ENCODE measurements around the gene NDOR1.

Gene NDOR1

DNA sequence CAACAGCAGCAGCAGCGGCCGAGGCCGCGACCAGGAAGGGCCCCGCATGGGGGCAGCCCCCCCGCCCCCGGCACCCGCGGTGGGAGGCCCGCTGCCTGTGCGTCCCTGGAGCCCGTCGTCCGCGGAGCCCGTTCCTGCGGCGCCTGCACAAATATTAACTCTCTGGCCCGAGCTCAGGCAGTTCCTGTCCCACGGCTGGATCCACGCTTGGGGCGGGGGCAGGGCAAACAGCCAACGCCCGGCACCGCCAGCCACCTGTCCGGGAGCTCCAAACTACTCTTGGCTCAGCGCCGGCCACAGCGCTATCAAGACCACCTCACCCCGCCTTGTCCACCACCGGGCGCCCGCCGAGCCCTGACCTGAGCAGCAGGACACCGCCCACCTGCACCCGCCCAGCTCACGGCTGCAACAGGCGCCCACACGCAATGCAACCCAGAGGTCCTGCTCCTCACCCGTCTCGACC, 35.6 kb upstream of the NDOR1 start, which contains the start of gene LRRC26:
Gene LRRC26, minus strand, starts transcription at position 156 of the 463 bp plus-strand sequence. Its CDS starts 108 bp downstream, at position 48.
- peak within 1 kb of the TSS; percentile 26 to 79 (median 66); a peak in 19 of 22 replicates for H3K9ac ChIP-seq
- peak within 1 kb of the TSS in 6 of 11 experiments; percentile 0 to 57 (median 49); a peak in 9 of 22 replicates for H3K27ac ChIP-seq
- H3K36me3 ChIP-seq: no peaks in the 10 kb centered on the region
- H3K9me3 ChIP-seq (replicated peaks in 1 of 11): no peaks in the 10 kb centered on the region
- TF ChIP-seq Cebpa-rat (IDR thresholded peaks at IDR 0.05): no peak
- peak within 1 kb of the TSS; percentile 96 to 100 (median 100) for H3K4me2 ChIP-seq
- H3K4me3 ChIP-seq: peak within 1 kb of the TSS; percentile 55 to 75 (median 66)
- H3K4me1 ChIP-seq: peaks cover 33 to 97% (median 94%) of the 10 kb centered on the region in 10 experiments
- H3K27me3 ChIP-seq: peaks cover 0 to 92% (median 18%) of the 10 kb centered on the region in 11 experiments; a peak in 16 of 22 replicates
- peaks cover 0 to 86% (median 30%) of the 10 kb centered on the region in 11 experiments; a peak in 18 of 22 replicates for H4K20me1 ChIP-seq

GRCh38 chr9:137170486-137171148, 34.9 kb upstream of the NDOR1 start:
- H3K27me3 ChIP-seq: peaks cover 0 to 98% (median 14%) of the 10 kb centered on the region in 11 experiments; a peak in 16 of 22 replicates
- no peaks in the 10 kb centered on the region for H3K9me3 ChIP-seq (replicated peaks in 1 of 11)
- peaks cover 33 to 99% (median 97%) of the 10 kb centered on the region in 10 experiments for H3K4me1 ChIP-seq
- peak overlapping the region in 1 of 11 experiments; percentile 78; a peak in 2 of 22 replicates for H3K9ac ChIP-seq
- no peaks in the 10 kb centered on the region for H3K36me3 ChIP-seq
- TF ChIP-seq Cebpa-rat (IDR thresholded peaks at IDR 0.05): no peak
- peak overlapping the region in 10 of 11 experiments; percentile 96 to 100 (median 100); a peak in 18 of 22 replicates for H3K4me2 ChIP-seq
- H3K4me3 ChIP-seq: peak overlapping the region in 4 of 10 experiments; percentile 58 to 70 (median 67); a peak in 5 of 20 replicates
- H3K27ac ChIP-seq: no peak overlapping the region
- peaks cover 0 to 91% (median 33%) of the 10 kb centered on the region in 11 experiments; a peak in 18 of 22 replicates for H4K20me1 ChIP-seq

DNA sequence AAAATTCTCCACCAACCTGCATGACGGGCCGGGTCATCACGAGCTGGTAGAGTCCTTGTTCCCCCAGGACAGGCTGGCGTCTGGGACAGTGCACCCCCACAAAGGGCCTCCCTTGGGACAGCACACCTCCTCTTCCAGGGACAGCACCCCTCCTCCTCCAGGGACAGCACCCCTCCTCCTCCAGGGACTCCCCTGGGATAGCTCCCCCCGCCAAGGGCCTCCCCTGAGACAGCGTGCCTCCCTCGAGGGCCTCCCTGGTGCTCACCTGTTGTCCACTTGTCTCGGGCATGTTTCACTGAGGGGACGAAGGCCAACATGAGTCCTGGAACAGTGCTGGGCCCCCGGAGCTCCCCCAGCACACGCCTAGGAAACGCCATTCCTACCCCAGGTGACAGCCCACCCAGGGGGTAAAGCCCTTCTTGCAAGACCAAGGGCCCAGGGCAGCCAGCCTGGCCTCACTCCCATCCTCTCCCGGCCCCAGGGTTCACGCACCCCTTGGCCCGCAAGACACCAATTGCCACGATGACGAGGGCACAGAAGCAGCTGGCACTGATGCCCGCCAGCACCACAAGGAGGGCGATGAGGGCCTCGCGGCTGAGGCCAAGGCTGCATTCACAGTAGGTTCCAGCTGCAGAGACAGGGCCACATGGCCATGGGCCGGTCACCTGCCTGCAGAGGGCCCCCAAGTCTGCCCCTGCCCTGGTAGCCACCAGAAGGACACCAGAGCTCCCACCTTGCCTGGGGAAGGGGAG, 34.2 kb upstream of the NDOR1 start:
- Histone ChIP-seq H3K9ac (peak overlapping the region in 4 of 11 experiments; percentile 37 to 63 (median 62); a peak in 7 of 22 replicates), H4K20me1 (peaks cover 0 to 91% (median 33%) of the 10 kb centered on the region in 11 experiments; a peak in 19 of 22 replicates), H3K9me3 (replicated peaks in 1 of 11) (no peaks in the 10 kb centered on the region), H3K27me3 (peaks cover 0 to 91% (median 9%) of the 10 kb centered on the region in 11 experiments; a peak in 16 of 22 replicates), H3K36me3 (no peaks in the 10 kb centered on the region), H3K27ac (peak overlapping the region in 3 of 11 experiments; percentile 38 to 64 (median 55); a peak in 3 of 22 replicates), H3K4me2 (peak overlapping the region in 9 of 11 experiments; percentile 81 to 100 (median 100); a peak in 18 of 22 replicates), H3K4me1 (peaks cover 33 to 98% (median 96%) of the 10 kb centered on the region in 10 experiments), H3K4me3 (peak overlapping the region in 2 of 10 experiments; percentile 21 to 32; a peak in 1 of 20 replicates)
- TF ChIP-seq Cebpa-rat (IDR thresholded peaks at IDR 0.05): no peak

DNA sequence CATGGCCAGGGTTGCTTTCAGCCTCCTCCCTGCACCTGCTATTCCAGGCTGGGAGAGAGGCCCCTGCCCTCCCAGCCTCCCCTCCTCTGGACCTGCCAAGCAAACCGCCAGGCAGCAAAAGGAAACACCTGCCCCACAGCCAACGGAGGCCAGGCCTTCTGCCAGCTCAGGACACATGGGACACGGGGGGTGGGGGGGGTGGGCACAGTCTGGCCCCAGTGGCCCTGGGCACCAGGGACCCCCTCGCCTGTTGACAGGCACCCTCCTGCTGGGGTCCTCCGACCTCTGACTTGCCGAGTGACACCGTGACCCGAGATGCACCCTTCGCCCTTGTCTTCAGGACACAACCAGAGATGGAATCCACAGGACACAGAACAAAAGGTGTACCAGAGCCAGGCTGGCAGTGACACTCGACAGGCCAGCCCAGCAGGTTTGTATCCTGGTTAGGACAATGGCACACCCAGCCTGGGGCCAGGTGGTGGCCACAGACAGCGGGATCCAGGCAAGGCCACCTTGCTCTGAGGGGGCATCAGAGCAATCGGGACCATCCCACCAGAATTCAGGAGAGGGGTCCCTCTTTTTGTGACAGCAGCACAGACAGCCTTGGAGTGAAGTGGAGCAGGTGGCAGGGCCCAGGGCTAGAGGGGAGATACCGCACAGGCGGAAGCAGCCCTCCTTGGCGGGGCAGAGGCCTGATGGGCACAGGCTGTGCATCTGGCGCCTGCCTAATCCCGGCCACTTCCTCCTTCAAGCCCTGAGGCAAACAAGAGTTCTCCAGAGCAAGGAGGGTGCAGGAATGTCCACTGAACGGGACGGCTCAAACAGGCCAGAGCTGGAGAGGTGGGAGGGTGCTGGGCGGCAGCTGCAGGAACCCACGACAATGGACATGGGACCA, 32.4 kb upstream of the NDOR1 start:
- Histone ChIP-seq H3K36me3 (peaks cover 7 to 16% (median 13%) of the 10 kb centered on the region in 11 experiments; a peak in 19 of 22 replicates), H3K9ac (peak overlapping the region in 7 of 11 experiments; percentile 11 to 74 (median 58); a peak in 11 of 22 replicates), H3K4me2 (peak overlapping the region; percentile 60 to 100 (median 99)), H3K27me3 (peaks cover 0 to 72% (median 0%) of the 10 kb centered on the region in 11 experiments; a peak in 12 of 22 replicates), H3K4me3 (peak overlapping the region in 5 of 10 experiments; percentile 16 to 53 (median 21); a peak in 5 of 20 replicates), H3K4me1 (peaks cover 33 to 86% (median 82%) of the 10 kb centered on the region in 10 experiments), H3K27ac (peak overlapping the region in 7 of 11 experiments; percentile 11 to 68 (median 50); a peak in 11 of 22 replicates), H4K20me1 (peaks cover 0 to 79% (median 34%) of the 10 kb centered on the region in 11 experiments; a peak in 18 of 22 replicates), H3K9me3 (replicated peaks in 1 of 11) (no peaks in the 10 kb centered on the region)
- no peak for TF ChIP-seq Cebpa-rat (IDR thresholded peaks at IDR 0.05)

- TF ChIP-seq Cebpa-rat (IDR thresholded peaks at IDR 0.05): no peak
- H4K20me1 ChIP-seq: peaks cover 0 to 85% (median 37%) of the 10 kb centered on the region in 11 experiments; a peak in 18 of 22 replicates
- H3K36me3 ChIP-seq: peaks cover 8 to 25% (median 21%) of the 10 kb centered on the region in 11 experiments; a peak in 20 of 22 replicates
- peaks cover 0 to 64% (median 0%) of the 10 kb centered on the region in 11 experiments; a peak in 12 of 22 replicates for H3K27me3 ChIP-seq
- peak overlapping the region in 5 of 10 experiments; percentile 16 to 53 (median 21); a peak in 4 of 20 replicates for H3K4me3 ChIP-seq
- H3K4me1 ChIP-seq: peaks cover 39 to 84% (median 81%) of the 10 kb centered on the region in 10 experiments
- peak overlapping the region; percentile 60 to 100 (median 99) for H3K4me2 ChIP-seq
- peak overlapping the region in 7 of 11 experiments; percentile 11 to 68 (median 50); a peak in 12 of 22 replicates for H3K27ac ChIP-seq
- H3K9me3 ChIP-seq (replicated peaks in 1 of 11): no peaks in the 10 kb centered on the region
- peak overlapping the region in 8 of 11 experiments; percentile 13 to 74 (median 48); a peak in 13 of 22 replicates for H3K9ac ChIP-seq
Observed at GRCh38 chr9:137173796-137174664, 31.5 kb upstream of the NDOR1 start.

DNA sequence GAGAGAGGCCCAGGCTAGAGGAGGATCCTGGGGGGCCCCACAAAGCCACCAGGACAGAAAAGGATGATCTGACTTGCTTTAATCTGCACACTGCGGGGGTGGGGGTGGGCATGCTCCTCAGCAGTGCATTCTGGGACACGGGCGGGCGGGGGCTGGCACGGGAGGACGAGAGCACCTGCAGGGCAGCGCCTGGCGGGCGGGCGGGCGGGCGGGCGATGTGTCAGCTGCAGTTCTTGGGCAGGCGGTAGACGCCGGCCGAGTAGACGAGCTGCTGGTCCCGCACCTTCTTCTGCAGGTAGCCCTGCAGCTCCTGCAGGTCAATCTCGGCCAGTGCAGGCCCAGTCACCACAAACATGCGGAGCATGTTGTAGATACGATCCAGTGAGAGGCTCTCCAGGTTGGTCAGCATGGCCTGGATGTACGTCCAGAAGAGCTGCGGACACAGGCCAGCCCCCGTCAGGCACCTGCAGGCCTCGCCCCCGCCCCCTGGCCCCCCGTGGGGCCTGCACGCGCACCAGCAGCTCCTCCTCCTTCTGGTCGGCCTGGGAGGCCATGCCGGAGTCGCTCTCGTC, 30.7 kb upstream of the NDOR1 start:
- H3K4me3 ChIP-seq: peak overlapping the region in 2 of 10 experiments; percentile 41 to 53; a peak in 3 of 20 replicates
- TF ChIP-seq Cebpa-rat (IDR thresholded peaks at IDR 0.05): no peak
- H3K36me3 ChIP-seq: peaks cover 14 to 32% (median 29%) of the 10 kb centered on the region in 11 experiments
- peak overlapping the region in 5 of 11 experiments; percentile 11 to 68 (median 64); a peak in 6 of 22 replicates for H3K27ac ChIP-seq
- H3K27me3 ChIP-seq: peaks cover 0 to 56% (median 0%) of the 10 kb centered on the region in 11 experiments; a peak in 10 of 22 replicates
- peaks cover 0 to 85% (median 37%) of the 10 kb centered on the region in 11 experiments; a peak in 18 of 22 replicates for H4K20me1 ChIP-seq
- H3K4me1 ChIP-seq: peaks cover 37 to 79% (median 75%) of the 10 kb centered on the region in 10 experiments
- peak overlapping the region in 5 of 11 experiments; percentile 13 to 74 (median 62); a peak in 9 of 22 replicates for H3K9ac ChIP-seq
- no peaks in the 10 kb centered on the region for H3K9me3 ChIP-seq (replicated peaks in 1 of 11)
- peak overlapping the region; percentile 18 to 100 (median 99); a peak in 20 of 22 replicates for H3K4me2 ChIP-seq
